ENCODE results near the gene MAGI2.

Gene MAGI2

DNA sequence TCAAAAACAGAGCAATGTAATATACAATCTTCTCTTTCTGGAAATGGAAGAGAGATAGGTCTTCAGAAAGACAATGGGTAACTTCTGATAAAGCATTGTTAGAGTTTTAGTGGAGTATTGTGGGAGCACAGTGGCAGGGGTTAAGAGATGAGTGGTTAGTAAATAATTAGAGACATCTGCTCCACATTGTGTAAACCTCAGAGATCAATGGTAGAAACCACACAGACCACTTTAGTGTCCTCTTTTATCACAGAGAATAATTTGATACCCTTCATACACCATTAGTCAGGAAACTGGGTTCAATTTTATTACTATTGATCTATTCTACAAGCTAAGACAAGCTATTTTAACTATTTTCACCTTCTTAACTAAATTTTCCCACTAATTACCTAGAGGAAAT, 35.9 kb upstream of the MAGI2 start:
- H3K36me3 ChIP-seq (ENCODE audit: insufficient read depth, low read length): no peaks in the 10 kb centered on the region
- no peaks in the 10 kb centered on the region for H3K4me1 ChIP-seq (ENCODE audit: insufficient read depth, low read length)
- no peak for TF ChIP-seq EZH2 (IDR thresholded peaks at IDR 0.05; ENCODE audit: borderline replicate concordance, low read depth, low read length, severe bottlenecking)
- TF ChIP-seq CTCF (IDR thresholded peaks at IDR 0.05; ENCODE audit: borderline replicate concordance, extremely low read depth, low read length, poor library complexity, severe bottlenecking): no peak
- H3K9ac ChIP-seq (ENCODE audit: low read depth, low read length): no peak overlapping the region
- no peak overlapping the region for H3K27ac ChIP-seq (ENCODE audit: low read length)
- DNase-seq: no peak
- ATAC-seq (ENCODE audit: insufficient read depth, low read depth): no peak
- no peak overlapping the region for H2AFZ ChIP-seq (ENCODE audit: low read depth, low read length)
- H4K20me1 ChIP-seq (ENCODE audit: insufficient read depth, low read length): no peaks in the 10 kb centered on the region
- no peak overlapping the region for H3K4me2 ChIP-seq (ENCODE audit: insufficient read depth, low read length)
- no peaks in the 10 kb centered on the region for H3K9me3 ChIP-seq (ENCODE audit: insufficient read depth, low read length, severe bottlenecking)
- H3K27me3 ChIP-seq (ENCODE audit: insufficient read depth, low read length, poor library complexity): no peaks in the 10 kb centered on the region
- H3K79me2 ChIP-seq (ENCODE audit: insufficient read depth, low read length): no peaks in the 10 kb centered on the region
- H3K4me3 ChIP-seq (ENCODE audit: low read depth in 1 of 2, low read length in 2 of 2): no peak overlapping the region

- TF ChIP-seq CTCF (IDR thresholded peaks at IDR 0.05; ENCODE audit: borderline replicate concordance, extremely low read depth, low read length, poor library complexity, severe bottlenecking): no peak
- TF ChIP-seq EZH2 (IDR thresholded peaks at IDR 0.05; ENCODE audit: borderline replicate concordance, low read depth, low read length, severe bottlenecking): no peak
- no peak overlapping the region for H3K4me2 ChIP-seq (ENCODE audit: insufficient read depth, low read length)
- no peak overlapping the region for H3K9ac ChIP-seq (ENCODE audit: low read depth, low read length)
- H3K4me1 ChIP-seq (ENCODE audit: insufficient read depth, low read length): no peaks in the 10 kb centered on the region
- no peaks in the 10 kb centered on the region for H3K36me3 ChIP-seq (ENCODE audit: insufficient read depth, low read length)
- no peak overlapping the region for H2AFZ ChIP-seq (ENCODE audit: low read depth, low read length)
- H3K27me3 ChIP-seq (ENCODE audit: insufficient read depth, low read length, poor library complexity): no peaks in the 10 kb centered on the region
- DNase-seq (no peak), ATAC-seq (ENCODE audit: insufficient read depth, low read depth) (no peak)
- no peak overlapping the region for H3K27ac ChIP-seq (ENCODE audit: low read length)
- H3K4me3 ChIP-seq (ENCODE audit: low read depth in 1 of 2, low read length in 2 of 2): no peak overlapping the region
- H3K9me3 ChIP-seq (ENCODE audit: insufficient read depth, low read length, severe bottlenecking): no peaks in the 10 kb centered on the region
- H4K20me1 ChIP-seq (ENCODE audit: insufficient read depth, low read length): no peaks in the 10 kb centered on the region
- H3K79me2 ChIP-seq (ENCODE audit: insufficient read depth, low read length): no peaks in the 10 kb centered on the region
These were observed 24.9 kb upstream of the MAGI2 start for GRCh38 chr7:79478386-79478785.

DNA sequence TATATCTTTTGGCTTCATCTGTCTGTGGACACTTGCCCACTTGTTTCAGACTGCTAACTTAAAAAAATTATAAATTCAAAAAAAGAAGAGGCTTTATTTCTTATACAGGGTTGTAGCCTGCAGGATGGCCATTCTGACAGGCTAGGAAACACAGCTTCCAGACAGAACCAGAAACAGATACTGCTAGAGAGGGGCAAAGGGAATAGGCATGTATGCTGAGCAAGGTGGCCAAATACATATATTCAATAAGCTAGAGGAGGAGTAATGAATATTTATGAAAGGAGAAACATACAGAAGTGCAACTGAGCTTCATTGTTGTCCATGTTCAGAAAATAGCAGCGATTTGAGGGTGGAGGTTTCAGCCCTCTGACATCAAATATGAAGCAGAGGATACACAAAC, 22.0 kb upstream of the MAGI2 start:
- no peaks in the 10 kb centered on the region for H3K4me1 ChIP-seq (ENCODE audit: insufficient read depth, low read length)
- H3K4me3 ChIP-seq (ENCODE audit: low read depth in 1 of 2, low read length in 2 of 2): no peak overlapping the region
- H3K4me2 ChIP-seq (ENCODE audit: insufficient read depth, low read length): no peak overlapping the region
- H3K27me3 ChIP-seq (ENCODE audit: insufficient read depth, low read length, poor library complexity): no peaks in the 10 kb centered on the region
- H4K20me1 ChIP-seq (ENCODE audit: insufficient read depth, low read length): no peaks in the 10 kb centered on the region
- H3K9ac ChIP-seq (ENCODE audit: low read depth, low read length): no peak overlapping the region
- no peaks in the 10 kb centered on the region for H3K79me2 ChIP-seq (ENCODE audit: insufficient read depth, low read length)
- no peak for DNase-seq
- ATAC-seq (ENCODE audit: insufficient read depth, low read depth): no peak
- H3K9me3 ChIP-seq (ENCODE audit: insufficient read depth, low read length, severe bottlenecking): no peaks in the 10 kb centered on the region
- no peak for TF ChIP-seq CTCF (IDR thresholded peaks at IDR 0.05; ENCODE audit: borderline replicate concordance, extremely low read depth, low read length, poor library complexity, severe bottlenecking)
- no peak for TF ChIP-seq EZH2 (IDR thresholded peaks at IDR 0.05; ENCODE audit: borderline replicate concordance, low read depth, low read length, severe bottlenecking)
- no peak overlapping the region for H3K27ac ChIP-seq (ENCODE audit: low read length)
- no peak overlapping the region for H2AFZ ChIP-seq (ENCODE audit: low read depth, low read length)
- no peaks in the 10 kb centered on the region for H3K36me3 ChIP-seq (ENCODE audit: insufficient read depth, low read length)

DNA sequence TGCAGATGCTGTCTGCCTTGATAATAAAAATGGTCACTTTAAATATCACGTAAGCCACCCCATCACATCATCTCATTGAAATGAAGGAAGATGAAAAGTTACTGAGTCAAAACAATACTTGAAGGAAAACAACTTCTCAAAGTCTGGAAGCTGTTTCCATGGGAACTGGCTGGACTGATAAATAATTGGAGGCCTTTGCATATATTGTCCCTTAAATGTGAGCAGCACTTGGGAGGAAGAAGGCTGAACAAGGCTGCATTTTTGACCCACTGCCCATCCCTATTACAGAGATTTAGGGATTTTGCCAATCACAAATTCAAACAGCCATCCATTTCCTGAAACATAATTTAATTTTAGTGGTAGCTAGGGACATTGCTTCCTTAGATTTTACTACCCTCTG, 18.2 kb upstream of the MAGI2 start:
- Histone ChIP-seq H2AFZ (ENCODE audit: low read depth, low read length) (no peak overlapping the region), H3K27ac (ENCODE audit: low read length) (no peak overlapping the region), H3K36me3 (ENCODE audit: insufficient read depth, low read length) (no peaks in the 10 kb centered on the region), H3K79me2 (ENCODE audit: insufficient read depth, low read length) (no peaks in the 10 kb centered on the region), H3K9ac (ENCODE audit: low read depth, low read length) (no peak overlapping the region), H3K4me3 (ENCODE audit: low read depth in 1 of 2, low read length in 2 of 2) (no peak overlapping the region), H4K20me1 (ENCODE audit: insufficient read depth, low read length) (no peaks in the 10 kb centered on the region), H3K9me3 (ENCODE audit: insufficient read depth, low read length, severe bottlenecking) (no peaks in the 10 kb centered on the region), H3K4me2 (ENCODE audit: insufficient read depth, low read length) (no peak overlapping the region), H3K27me3 (ENCODE audit: insufficient read depth, low read length, poor library complexity) (no peaks in the 10 kb centered on the region), H3K4me1 (ENCODE audit: insufficient read depth, low read length) (no peaks in the 10 kb centered on the region)
- ATAC-seq (ENCODE audit: insufficient read depth, low read depth): no peak
- TF ChIP-seq CTCF (IDR thresholded peaks at IDR 0.05; ENCODE audit: borderline replicate concordance, extremely low read depth, low read length, poor library complexity, severe bottlenecking): no peak
- no peak for TF ChIP-seq EZH2 (IDR thresholded peaks at IDR 0.05; ENCODE audit: borderline replicate concordance, low read depth, low read length, severe bottlenecking)
- DNase-seq: no peak

Measured in DND-41 (cell line).